HG03196 (cell line): ENCODE measurements around the gene TMTC1.

Experiments used
- ATAC-seq: cut with Tn5 transposase; IDR thresholded peaks from one replicate; pipeline ENCODE4 v1.9.1; 2021; ENCODE audit not compliant: unreplicated experiment

The TMTC1 gene

GRCh38 chr12:29781188-29781587 lies 2.6 kb downstream of the TMTC1 start:
- ATAC-seq, result no peak

- ATAC-seq, result no peak
These were observed 3.7 kb downstream of the TMTC1 start for GRCh38 chr12:29780084-29780483.

DNA sequence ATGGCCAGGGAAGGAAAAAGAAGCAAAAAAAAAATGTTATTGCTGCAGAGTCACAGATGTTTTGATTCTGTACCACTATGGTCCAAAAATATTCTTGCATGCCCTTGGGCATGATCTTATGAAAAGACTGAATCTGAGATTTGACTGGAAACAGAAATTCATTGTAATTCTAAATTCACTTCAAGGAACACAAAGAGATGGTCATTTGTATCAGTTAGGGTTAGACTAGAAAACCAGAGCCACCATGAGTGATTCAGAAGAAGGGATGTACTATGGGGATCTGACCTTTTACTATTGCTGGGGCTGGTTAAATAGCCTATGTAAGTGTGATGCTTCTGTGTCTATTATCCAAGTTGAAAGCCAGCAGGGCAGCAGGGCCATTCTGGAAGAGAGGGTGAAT lies 5.2 kb downstream of the TMTC1 start:
- ATAC-seq, result no peak

DNA sequence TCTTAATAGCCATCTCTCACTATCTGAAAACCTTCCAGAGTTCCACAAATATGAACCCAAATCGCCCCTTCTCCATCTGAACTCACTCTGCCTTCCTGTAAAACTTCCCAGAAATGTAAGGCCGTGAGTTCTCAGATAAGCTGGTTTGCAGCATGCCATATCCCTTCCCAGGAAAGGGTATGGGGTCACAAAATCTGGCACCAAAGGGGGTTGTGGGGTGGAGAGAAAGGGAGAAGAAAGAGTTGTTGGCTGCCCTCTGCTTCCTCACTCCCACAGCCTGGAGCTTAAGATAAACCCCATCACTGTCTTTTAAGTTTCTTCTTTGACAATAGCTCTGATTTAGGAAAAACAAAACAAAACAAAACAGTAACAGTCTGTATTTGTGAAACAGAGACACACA lies 10.7 kb downstream of the TMTC1 start:
- no peak for ATAC-seq

- no peak for ATAC-seq
These were observed 12.0 kb downstream of the TMTC1 start for GRCh38 chr12:29771786-29772185.

DNA sequence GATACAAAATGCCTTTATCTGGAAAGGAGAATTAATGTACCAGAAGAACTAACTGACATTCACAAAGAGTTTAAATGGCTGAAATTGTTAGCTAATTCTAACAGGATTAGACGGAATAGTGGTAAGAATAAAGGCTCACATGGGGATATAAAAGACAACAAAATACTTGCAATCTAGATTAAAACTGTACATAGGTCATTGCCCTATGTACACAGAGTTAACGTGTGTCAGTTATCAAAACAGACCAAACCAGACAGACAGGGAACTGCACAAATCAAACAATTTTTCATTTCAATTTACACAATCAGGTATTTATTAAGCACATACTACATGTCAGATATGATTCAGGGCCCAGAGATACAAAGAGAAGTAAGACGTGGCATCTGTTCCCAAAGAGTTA lies 12.6 kb downstream of the TMTC1 start:
- ATAC-seq, result no peak

DNA sequence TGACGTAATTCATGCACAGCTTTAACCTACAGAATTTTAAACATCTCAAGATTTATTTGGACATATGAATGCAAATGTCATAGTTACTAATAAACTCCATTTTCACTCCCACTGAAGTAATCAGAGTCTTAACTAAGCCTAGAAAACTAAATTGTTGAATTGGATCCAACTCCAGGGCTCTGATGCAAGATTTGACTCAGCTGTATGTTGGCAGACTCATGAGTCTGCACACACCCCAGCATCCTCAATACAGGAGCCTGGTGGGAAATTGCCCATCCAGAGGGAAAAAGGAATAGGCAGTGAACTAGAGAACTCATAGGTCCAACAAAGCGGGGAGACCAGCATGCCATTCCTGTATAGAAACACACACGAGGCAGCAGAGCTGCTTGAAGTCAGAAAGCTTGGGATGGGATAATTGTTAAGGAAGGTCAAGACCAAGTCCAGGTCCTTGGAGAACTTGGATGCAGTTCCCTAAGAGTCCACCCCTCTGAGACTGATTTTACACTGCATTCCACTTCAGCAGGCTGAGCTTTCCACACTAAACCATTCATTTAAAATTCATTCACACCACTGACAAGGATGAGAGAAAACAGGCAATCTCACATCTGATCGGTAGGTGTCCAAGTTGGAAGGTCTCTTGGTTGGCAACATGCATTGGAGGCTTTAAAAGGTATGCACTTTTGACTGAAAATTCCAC lies 14.4 kb downstream of the TMTC1 start:
- ATAC-seq, result no peak

GRCh38 chr12:29768372-29768771 lies 15.4 kb downstream of the TMTC1 start:
- peak; percentile 55 for ATAC-seq

GRCh38 chr12:29763301-29763683 lies 20.4 kb downstream of the TMTC1 start:
- ATAC-seq, result no peak

DNA sequence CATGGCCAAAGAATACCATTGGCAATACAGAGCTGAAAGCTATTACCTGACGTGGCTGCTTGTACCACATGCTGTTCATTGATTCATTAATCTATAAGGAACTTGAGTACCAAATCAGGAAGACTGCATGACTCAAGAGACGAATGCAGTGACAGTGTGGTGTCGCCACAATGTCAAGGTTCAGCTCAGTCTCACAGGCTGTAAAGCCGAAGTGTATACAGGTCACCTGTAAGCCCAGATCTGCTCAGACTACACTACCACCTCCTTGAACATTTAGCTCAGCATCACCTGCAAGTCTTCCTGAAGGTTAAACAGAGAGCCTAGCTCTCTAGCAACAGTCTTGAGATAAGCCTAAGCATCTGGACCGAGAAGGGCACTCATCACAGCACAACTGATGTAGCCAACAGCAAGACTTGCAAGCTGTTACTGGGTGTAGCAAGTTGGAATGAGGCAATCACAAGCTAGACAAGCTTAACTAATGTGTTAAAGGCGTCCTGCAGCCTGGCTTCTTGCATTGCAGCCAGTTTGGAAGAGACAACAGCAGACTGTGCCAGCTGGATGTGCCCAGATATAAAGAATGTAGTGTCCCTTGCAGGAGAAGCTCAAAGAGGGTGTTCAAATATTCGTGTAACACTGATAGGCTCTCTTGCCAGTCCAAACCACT lies 21.0 kb downstream of the TMTC1 start:
- no peak for ATAC-seq

DNA sequence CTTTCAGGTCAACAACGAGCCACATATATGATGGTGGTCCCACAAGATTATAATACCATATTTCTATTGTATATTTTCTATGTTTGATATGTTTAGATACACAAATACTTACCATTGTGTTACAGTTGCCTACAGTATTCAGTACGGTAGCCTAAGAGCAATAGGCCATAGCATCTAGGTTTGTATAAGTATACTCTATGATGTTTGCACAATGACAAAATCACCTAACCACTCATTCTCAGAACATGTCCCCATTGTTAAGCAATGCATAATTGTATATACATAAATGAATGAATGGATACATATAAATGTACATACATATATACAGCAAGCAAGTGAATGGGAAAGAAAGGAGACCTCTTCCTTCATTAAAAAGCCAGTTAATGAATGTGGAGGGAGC lies 23.8 kb downstream of the TMTC1 start:
- ATAC-seq, result no peak

GRCh38 chr12:29756741-29757390 lies 26.9 kb downstream of the TMTC1 start:
- ATAC-seq, result no peak

- ATAC-seq, result no peak
These were observed 29.2 kb downstream of the TMTC1 start for GRCh38 chr12:29754235-29755189.

DNA sequence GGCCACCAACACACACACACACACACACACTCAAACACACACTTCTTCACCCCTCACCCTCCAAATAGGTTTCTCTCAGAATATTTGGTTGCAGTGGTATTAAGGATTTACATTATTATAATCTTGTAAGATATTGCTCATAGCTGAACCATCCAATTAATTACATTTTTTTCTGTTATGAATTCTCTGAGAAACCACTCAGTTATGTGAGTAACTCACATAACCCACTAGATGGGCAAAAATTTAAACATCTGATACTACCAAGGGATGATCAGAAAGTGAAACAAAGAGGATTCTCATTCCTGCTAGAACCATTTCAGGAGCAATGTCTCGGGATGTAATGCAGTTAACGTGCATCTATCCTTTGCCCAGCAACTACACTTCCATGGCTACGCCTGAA lies 31.6 kb downstream of the TMTC1 start:
- ATAC-seq, result no peak

GRCh38 chr12:29751676-29752075 lies 32.1 kb downstream of the TMTC1 start:
- ATAC-seq, result no peak

GRCh38 chr12:29750928-29751220 lies 32.9 kb downstream of the TMTC1 start:
- ATAC-seq, result no peak

GRCh38 chr12:29750131-29750927 lies 33.4 kb downstream of the TMTC1 start:
- peak; percentile 80 for ATAC-seq

GRCh38 chr12:29744365-29744764 lies 39.4 kb downstream of the TMTC1 start:
- ATAC-seq, result no peak

DNA sequence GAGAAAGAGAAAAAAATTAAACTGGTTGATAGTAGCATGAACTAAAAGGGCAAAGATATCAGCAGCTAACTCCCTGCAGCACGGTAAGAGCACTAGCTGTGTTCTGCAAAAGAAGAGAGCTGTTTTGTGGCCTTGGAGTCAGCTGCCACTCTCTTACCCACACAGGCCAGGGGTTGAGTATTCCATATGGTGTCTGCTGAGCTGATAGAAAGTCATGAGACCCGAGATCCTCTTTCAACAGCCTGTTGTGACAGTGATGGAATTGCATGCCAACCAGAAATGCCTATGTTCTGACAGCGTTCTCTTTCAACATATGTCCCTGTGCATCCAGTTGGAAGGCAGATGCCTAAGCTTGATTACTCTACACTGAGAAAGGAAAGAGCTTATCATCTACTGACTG lies 39.9 kb downstream of the TMTC1 start:
- no peak for ATAC-seq

DNA sequence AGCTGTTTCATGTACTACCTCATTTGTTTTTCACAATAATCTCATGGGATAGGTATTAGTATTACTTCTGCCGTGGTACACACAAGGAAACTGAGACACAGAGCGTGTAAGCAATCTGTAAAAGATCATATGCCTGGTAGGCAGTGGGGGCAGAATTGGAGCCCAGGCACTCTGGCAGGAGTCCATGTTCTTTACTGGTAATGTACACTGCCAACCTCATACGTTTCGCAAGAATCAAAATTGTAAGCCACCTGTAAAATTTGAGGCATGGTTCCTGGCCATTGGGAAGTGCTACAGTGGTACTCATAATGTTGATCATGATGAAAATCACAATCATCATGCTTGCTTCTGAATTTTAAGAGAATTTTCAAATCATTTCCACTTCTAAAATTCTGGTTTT lies 40.7 kb downstream of the TMTC1 start:
- ATAC-seq, result no peak

GRCh38 chr12:29742646-29743045 lies 41.1 kb downstream of the TMTC1 start:
- ATAC-seq, result no peak
